Neural crest cell (in vitro differentiated cells): Measurements from ENCODE around the gene CNNM1. TPM values are rescaled to one million over a fixed set of nuclear protein-coding genes. Genes with fewer than 3 reads are reported as not detected.

ENCODE experiments used
- DNase-seq: peaks from one replicate; pipeline ENCODE4 v3.0.0; 2021; ENCODE audit warnings: low read depth, mixed read lengths, low spot score
- H3K27ac Mint-ChIP-seq: one replicate; pipeline ENCODE4 v1.8.0; 2021; ENCODE audit warnings: mild to moderate bottlenecking, mixed read lengths; ENCODE audit not compliant: unreplicated experiment
- H3K27me3 Mint-ChIP-seq: 2 replicates; pipeline ENCODE4 v1.8.0; 2021; ENCODE audit warnings: low read depth, mild to moderate bottlenecking, mixed read lengths
- H3K36me3 Mint-ChIP-seq: 2 replicates; pipeline ENCODE4 v1.8.0; 2021; ENCODE audit warnings: low read depth, mild to moderate bottlenecking, mixed read lengths
- H3K4me1 Mint-ChIP-seq: 2 replicates; pipeline ENCODE4 v1.8.0; 2021; ENCODE audit warnings: mixed read lengths
- H3K4me3 Mint-ChIP-seq: one replicate; pipeline ENCODE4 v1.8.0; 2021; ENCODE audit warnings: mild to moderate bottlenecking, mixed read lengths
- H3K9me3 Mint-ChIP-seq: 2 replicates; pipeline ENCODE4 v1.8.0; 2021; ENCODE audit warnings: mixed read lengths
- total RNA-seq: library from RNA; stranded (reverse); gene quantifications from 2 replicates; pipeline ENCODE4 v1.2.1, GENCODE V29; 2021
- TF ChIP-seq, protein P1 (sequence below): fragments of 200-600 bp; sonication (generic); conservative IDR thresholded peaks from 2 replicates; pipeline ENCODE4 v1.5.0; 2021; ENCODE audit warnings: antibody characterized with exemption, mild to moderate bottlenecking

The CNNM1 gene
- total RNA-seq, 1 donor from 2014 or later = 2.0 TPM

DNA sequence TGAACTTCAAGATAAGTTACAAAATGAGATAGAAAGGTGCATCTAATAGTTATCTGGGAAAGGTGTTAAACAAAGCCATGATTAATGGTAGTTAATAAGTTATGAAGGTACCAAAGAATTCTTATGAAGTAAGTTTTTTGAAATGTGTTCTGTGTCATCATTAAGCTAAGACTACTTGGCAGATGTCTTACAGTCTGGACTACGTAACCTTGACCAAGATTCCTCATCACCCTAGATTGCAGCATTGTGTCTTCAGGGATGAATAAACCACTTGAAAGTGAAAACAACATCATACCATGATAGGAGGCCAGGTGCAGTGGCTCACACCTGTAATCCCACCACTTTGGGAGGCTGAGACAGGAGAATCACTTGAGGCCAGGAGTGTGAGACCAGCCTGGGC is 53.0 kb downstream of the CNNM1 start:
- Mint-ChIP-seq H3K36me3 (no peaks in the 10 kb centered on the region), H3K4me3 (no peak overlapping the region), H3K9me3 (no peaks in the 10 kb centered on the region), H3K27me3 (peaks cover 2% of the 10 kb centered on the region), H3K27ac (no peak overlapping the region), H3K4me1 (peaks cover 3% of the 10 kb centered on the region)
- TF ChIP-seq, protein P1, sequence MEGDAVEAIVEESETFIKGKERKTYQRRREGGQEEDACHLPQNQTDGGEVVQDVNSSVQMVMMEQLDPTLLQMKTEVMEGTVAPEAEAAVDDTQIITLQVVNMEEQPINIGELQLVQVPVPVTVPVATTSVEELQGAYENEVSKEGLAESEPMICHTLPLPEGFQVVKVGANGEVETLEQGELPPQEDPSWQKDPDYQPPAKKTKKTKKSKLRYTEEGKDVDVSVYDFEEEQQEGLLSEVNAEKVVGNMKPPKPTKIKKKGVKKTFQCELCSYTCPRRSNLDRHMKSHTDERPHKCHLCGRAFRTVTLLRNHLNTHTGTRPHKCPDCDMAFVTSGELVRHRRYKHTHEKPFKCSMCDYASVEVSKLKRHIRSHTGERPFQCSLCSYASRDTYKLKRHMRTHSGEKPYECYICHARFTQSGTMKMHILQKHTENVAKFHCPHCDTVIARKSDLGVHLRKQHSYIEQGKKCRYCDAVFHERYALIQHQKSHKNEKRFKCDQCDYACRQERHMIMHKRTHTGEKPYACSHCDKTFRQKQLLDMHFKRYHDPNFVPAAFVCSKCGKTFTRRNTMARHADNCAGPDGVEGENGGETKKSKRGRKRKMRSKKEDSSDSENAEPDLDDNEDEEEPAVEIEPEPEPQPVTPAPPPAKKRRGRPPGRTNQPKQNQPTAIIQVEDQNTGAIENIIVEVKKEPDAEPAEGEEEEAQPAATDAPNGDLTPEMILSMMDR = no peak
- no peak for DNase-seq

DNA sequence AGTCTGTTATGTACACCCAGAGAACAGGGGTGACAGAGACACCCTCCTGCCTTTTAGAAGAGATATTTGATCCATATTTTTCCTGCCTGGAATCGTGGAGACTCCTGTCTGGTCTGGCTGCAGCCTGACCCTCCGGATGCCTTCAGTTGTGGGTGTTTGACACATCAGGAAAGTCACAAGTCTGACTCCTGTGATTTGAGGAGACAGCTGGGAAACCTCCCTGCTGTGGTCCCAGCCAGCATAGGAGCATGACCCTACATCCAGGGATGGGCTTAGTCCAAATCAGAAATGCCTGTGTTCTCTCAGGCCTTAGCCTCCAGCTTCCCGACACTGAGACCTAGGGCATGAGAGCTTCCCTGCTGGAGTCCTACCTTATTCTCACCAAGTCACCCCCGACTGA is 57.9 kb downstream of the CNNM1 start:
- H3K4me1 Mint-ChIP-seq = peaks cover 3% of the 10 kb centered on the region
- no peak overlapping the region for H3K4me3 Mint-ChIP-seq
- no peaks in the 10 kb centered on the region for H3K36me3 Mint-ChIP-seq
- H3K9me3 Mint-ChIP-seq = no peaks in the 10 kb centered on the region
- no peak for DNase-seq
- peaks cover 2% of the 10 kb centered on the region for H3K27me3 Mint-ChIP-seq
- TF ChIP-seq, protein P1 = no peak
- no peak overlapping the region for H3K27ac Mint-ChIP-seq

DNA sequence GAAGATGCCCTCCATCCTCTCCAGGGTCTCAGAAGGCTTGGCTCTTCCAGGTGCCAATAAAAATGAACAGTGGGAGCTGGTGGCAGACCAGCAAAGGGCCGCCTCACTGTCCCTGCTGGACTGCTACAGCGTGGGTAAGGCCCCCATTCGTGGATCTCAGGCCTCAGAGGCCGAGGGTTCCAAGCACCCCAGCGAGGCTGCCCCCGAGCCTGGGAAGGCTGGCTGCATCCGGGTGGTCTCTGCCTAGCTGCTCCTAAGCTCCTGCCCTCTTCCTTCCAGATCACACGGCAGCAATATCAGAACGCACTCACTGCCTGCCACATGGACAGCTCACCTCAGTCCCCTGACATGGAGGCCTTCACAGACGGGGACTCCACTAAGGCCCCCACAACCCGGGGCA is 58.4 kb downstream of the CNNM1 start:
- TF ChIP-seq, protein P1 = no peak
- no peak overlapping the region for H3K4me3 Mint-ChIP-seq
- DNase-seq = no peak

DNA sequence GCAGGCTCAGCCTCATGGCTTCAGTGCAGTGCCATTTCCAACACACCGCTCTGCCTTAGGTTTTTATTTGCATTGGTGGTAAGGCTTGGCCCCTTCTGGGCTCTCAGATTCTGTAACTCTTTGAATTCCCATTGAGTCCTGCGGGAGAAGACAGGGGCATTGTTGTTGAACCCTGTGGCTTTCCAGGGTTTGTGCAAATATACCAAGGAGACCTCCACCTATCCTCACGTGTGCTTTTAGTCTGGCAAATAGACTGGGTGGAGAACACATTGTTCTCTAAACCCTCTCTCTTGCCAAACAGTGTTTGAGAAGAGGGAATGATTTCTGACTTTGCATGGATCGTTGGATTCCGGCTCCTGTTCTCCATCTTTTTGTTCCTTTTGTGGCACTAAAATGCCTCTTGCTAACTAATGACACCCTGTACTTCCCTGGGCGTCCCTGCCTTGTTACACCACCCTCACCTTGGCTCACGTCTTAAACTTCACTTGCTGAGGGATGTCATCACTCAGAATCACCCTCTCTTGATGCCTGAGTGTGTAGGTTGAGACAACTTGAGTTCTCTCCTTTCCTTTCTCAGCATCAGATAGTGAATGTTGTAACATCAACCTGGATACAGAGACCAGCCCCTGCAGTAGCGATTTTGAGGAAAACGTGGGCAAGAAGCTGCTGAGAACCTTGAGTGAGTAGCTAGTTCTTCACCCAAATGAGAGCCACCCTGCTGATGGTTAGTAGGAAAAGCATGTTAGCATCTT is 60.7 kb downstream of the CNNM1 start:
- no peak overlapping the region for H3K4me3 Mint-ChIP-seq
- peaks cover 7% of the 10 kb centered on the region for H3K4me1 Mint-ChIP-seq
- H3K9me3 Mint-ChIP-seq = no peaks in the 10 kb centered on the region

More for the DNA sequence above, 58.4 kb downstream of the CNNM1 start:
- no peak overlapping the region for H3K27ac Mint-ChIP-seq
- peaks cover 3% of the 10 kb centered on the region for H3K4me1 Mint-ChIP-seq
- H3K36me3 Mint-ChIP-seq = no peaks in the 10 kb centered on the region
- peaks cover 2% of the 10 kb centered on the region for H3K27me3 Mint-ChIP-seq
- no peaks in the 10 kb centered on the region for H3K9me3 Mint-ChIP-seq

DNA sequence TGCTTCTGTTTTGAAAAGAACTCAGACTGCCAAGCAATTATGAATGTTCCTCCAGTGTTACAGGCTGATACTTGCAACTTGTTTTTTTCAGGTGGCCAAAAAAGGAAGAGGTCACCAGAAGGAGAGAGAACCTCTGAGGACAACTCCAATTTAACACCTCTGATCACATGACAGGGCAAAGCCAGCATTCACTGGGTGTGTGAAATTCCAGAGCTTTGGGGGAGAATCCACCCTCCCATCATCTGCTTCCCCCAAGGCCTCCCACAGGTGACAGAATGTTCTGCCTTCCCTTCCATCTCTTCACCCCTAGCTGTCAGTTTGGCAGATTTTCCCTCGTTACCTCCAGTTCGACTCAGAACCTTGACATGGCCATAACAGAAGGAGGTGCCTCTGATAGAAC is 62.2 kb downstream of the CNNM1 start:
- Mint-ChIP-seq H3K27ac (no peak overlapping the region), H3K27me3 (peaks cover 4% of the 10 kb centered on the region), H3K9me3 (no peaks in the 10 kb centered on the region), H3K4me1 (peaks cover 4% of the 10 kb centered on the region), H3K4me3 (no peak overlapping the region), H3K36me3 (no peaks in the 10 kb centered on the region)
- no peak for DNase-seq
- TF ChIP-seq, protein P1 = no peak

More for the DNA sequence above, 60.7 kb downstream of the CNNM1 start:
- TF ChIP-seq, protein P1 = no peak
- DNase-seq = no peak
- Mint-ChIP-seq H3K27ac (no peak overlapping the region), H3K36me3 (no peaks in the 10 kb centered on the region), H3K27me3 (peaks cover 4% of the 10 kb centered on the region)
